MCF 10A (cell line): ENCODE results near the gene MGMT. TPM values are rescaled to one million over a fixed set of nuclear protein-coding genes. Genes with fewer than 3 reads are reported as not detected.

Experiments used
- BruUV-seq: library from RNA; stranded (reverse); fragments of 400-500 nt; replicated peaks from 2 replicates; lab custom pipeline; 2021; lab: Mats Ljungman, UMichigan
- CTCF ChIA-PET: fragments of 300-600 bp; sonication (Branson Sonifier 250); formaldehyde crosslinking; extraction: SDS; loops from one replicate; lab custom pipeline; 2021; ENCODE audit warnings: antibody characterized with exemption, inconsistent platforms; lab: Yijun Ruan, JAX
- POLR2A ChIA-PET: fragments of 300-600, 350-650 bp; sonication (Branson Sonifier 250); formaldehyde crosslinking; extraction: SDS; loops from one replicate; lab custom pipeline; 2020; ENCODE audit warnings: antibody characterized with exemption, inconsistent platforms; lab: Yijun Ruan, JAX
- DNase-seq: peaks from one replicate; pipeline ENCODE4 v3.0.0-alpha.2; 2018; ENCODE audit not compliant: unreplicated experiment
- H3K27ac Mint-ChIP-seq: one replicate; pipeline ENCODE4 v1.8.0; 2022; ENCODE audit warnings: mild to moderate bottlenecking, low read depth, mixed read lengths; ENCODE audit not compliant: unreplicated experiment
- H3K27me3 Mint-ChIP-seq: one replicate; pipeline ENCODE4 v1.8.0; 2022; ENCODE audit warnings: mixed read lengths; ENCODE audit not compliant: insufficient read depth, unreplicated experiment
- H3K36me3 Mint-ChIP-seq: one replicate; pipeline ENCODE4 v1.8.0; 2022; ENCODE audit warnings: mild to moderate bottlenecking, moderate library complexity, mixed read lengths; ENCODE audit not compliant: insufficient read depth, unreplicated experiment
- H3K4me1 Mint-ChIP-seq: one replicate; pipeline ENCODE4 v1.8.0; 2022; ENCODE audit warnings: mixed read lengths; ENCODE audit not compliant: insufficient read depth, unreplicated experiment
- H3K4me3 Mint-ChIP-seq: one replicate; pipeline ENCODE4 v1.8.0; 2022; ENCODE audit warnings: mild to moderate bottlenecking, moderate library complexity, mixed read lengths; ENCODE audit not compliant: unreplicated experiment
- H3K9me3 Mint-ChIP-seq: one replicate; pipeline ENCODE4 v1.8.0; 2022; ENCODE audit warnings: mixed read lengths; ENCODE audit not compliant: unreplicated experiment
- CTCF ChIP-seq: fragments of 200-600 bp; IDR thresholded peaks from one replicate; pipeline ENCODE4 v1.8.0; 2022; ENCODE audit warnings: antibody characterized with exemption, mild to moderate bottlenecking; ENCODE audit not compliant: unreplicated experiment
- intact Hi-C: fragments of 100-400 bp; cut with micrococcal nuclease; formaldehyde crosslinking; loops from 2 replicates; pipeline ENCODE4 v1.14.1; 2022
- total RNA-seq: library from RNA; stranded (reverse); gene quantifications from 2 replicates; pipeline ENCODE4 v1.2.3, GENCODE V29; 2022

Gene MGMT
- total RNA-seq, 1 experiment from 2014 or later = 18.0 TPM

- intact Hi-C loops = no loop called here
- H3K27ac Mint-ChIP-seq = no peak overlapping the region
- ChIA-PET POLR2A (no interaction called here), CTCF (no interaction called here)
- BruUV-seq = no TSS peak
- peaks cover 14% of the 10 kb centered on the region for H3K36me3 Mint-ChIP-seq
- no peak for TF ChIP-seq CTCF
- DNase-seq = no peak
- H3K27me3 Mint-ChIP-seq = no peaks in the 10 kb centered on the region
- no peak overlapping the region for H3K4me3 Mint-ChIP-seq
- peaks cover under 1% of the 10 kb centered on the region for H3K9me3 Mint-ChIP-seq
- H3K4me1 Mint-ChIP-seq = no peaks in the 10 kb centered on the region
Observed at GRCh38 chr10:129742742-129743550, 275.9 kb downstream of the MGMT start.

GRCh38 chr10:129743738-129744133 lies 276.7 kb downstream of the MGMT start:
- Mint-ChIP-seq H3K4me3 (no peak overlapping the region), H3K27ac (no peak overlapping the region), H3K4me1 (no peaks in the 10 kb centered on the region), H3K27me3 (no peaks in the 10 kb centered on the region), H3K9me3 (peaks cover 9% of the 10 kb centered on the region), H3K36me3 (peaks cover 14% of the 10 kb centered on the region)
- ChIA-PET CTCF (interaction anchor here (0.6 kb wide), 1 partner anchor 66 kb away, joined by 3 read pairs; no protein-coding TSS in a partner anchor), POLR2A (no interaction called here)
- no TSS peak for BruUV-seq
- DNase-seq = no peak
- TF ChIP-seq CTCF = no peak
- intact Hi-C loops = no loop called here

GRCh38 chr10:129744134-129745111 lies 277.4 kb downstream of the MGMT start:
- H3K9me3 Mint-ChIP-seq = peaks cover 16% of the 10 kb centered on the region
- BruUV-seq = no TSS peak
- H3K27me3 Mint-ChIP-seq = no peaks in the 10 kb centered on the region
- H3K27ac Mint-ChIP-seq = no peak overlapping the region
- no peak for DNase-seq
- H3K36me3 Mint-ChIP-seq = peaks cover 14% of the 10 kb centered on the region
- no peak overlapping the region for H3K4me3 Mint-ChIP-seq
- ChIA-PET CTCF (interaction anchor here (0.6 kb wide), 1 partner anchor 65 kb away, joined by 3 read pairs; no protein-coding TSS in a partner anchor), POLR2A (no interaction called here)
- intact Hi-C loops = no loop called here
- TF ChIP-seq CTCF = no peak
- no peaks in the 10 kb centered on the region for H3K4me1 Mint-ChIP-seq
